Measurements from ENCODE around the gene NELFB.

Gene NELFB

DNA sequence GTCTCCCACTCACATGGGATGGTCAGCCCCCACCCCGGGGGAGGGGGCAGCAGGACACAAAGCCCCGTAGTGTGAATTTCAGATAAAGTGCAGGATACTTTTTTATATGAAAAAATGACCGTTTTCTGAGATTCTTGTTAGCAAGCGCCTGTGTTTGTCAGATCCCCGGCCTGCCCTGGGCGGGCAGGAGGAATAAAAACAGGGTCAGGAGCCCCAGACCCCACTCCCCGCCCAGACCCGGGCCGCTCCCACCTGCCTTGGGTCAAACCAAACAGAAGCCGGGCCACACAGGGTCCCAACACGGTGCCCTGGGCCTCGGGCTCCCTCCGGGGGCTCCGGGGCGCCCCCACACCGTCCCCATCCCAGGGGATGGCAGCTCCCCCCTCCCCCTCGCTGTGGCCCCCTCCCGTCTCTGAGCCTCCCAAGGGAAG lies 60.5 kb downstream of the NELFB start:
- no peak for DNase-seq

- DNase-seq, result peak; percentile 63
Observed at GRCh38 chr9:137316012-137316981, 61.2 kb downstream of the NELFB start.

- DNase-seq, result peak; percentile 51
Observed at GRCh38 chr9:137317021-137317717, 62.0 kb downstream of the NELFB start.

DNA sequence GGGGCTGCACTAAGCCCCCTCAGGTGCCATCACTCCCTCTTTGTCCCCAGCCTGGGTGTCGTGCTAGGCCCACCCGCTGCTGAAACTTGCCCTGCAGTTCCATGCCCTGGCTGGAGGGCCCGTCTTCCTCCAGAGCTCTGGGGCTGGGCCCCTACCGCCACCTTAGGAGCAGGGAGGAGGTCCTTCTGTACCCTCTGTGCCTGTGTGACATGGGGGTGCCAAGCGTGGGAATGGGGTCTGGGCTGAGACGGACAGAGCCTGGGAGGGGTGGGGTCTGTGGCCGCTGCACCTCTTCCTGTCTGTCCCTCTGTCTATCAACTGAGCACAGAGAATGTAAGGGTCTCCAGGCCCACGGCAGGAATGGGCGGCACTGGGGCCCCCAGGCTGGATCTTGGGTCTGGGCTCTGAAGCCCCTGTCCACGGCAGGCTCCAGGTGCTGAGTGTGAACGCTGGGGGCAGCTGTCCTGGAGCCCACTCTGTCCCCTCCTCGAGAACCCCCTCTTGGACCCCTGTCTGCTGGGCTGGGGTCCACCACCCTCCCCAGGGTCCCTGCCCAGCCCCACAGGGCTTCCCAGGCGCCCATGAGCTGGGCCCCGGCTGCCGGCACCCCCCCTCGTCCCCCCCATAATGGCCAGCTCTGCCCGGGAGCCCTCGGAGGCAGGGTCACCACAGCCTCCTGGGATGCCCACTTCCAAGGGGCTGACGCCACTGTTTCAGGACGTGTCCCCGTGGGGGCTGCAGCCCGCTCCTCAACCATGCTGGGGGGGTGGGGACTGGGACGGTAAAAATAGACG lies 62.8 kb downstream of the NELFB start:
- DNase-seq, result peak; percentile 48

GRCh38 chr9:137318602-137319001 lies 63.5 kb downstream of the NELFB start:
- no peak for DNase-seq

GRCh38 chr9:137319011-137319738 lies 64.0 kb downstream of the NELFB start:
- DNase-seq, result peak; percentile 46

GRCh38 chr9:137319739-137320551 lies 64.8 kb downstream of the NELFB start:
- no peak for DNase-seq

- DNase-seq, result peak; percentile 56
Observed at GRCh38 chr9:137320555-137321384, 65.6 kb downstream of the NELFB start.

- no peak for DNase-seq
Observed at GRCh38 chr9:137321726-137322361, 66.7 kb downstream of the NELFB start.
